RWPE2 (cell line): ENCODE measurements around the gene TSC2.

ENCODE experiments used
- ATAC-seq: fragments of 200-7000 bp; cut with Tn5 transposase; 3 replicates; pipeline ENCODE4 v1.9.1; 2021; ENCODE audit warnings: low read depth
- DNase-seq: peaks from one replicate; pipeline ENCODE4 v3.0.0-alpha.2; 2020; ENCODE audit warnings: low spot score
- H3K27ac ChIP-seq: fragments of 450-650 bp; 2 replicates; pipeline ENCODE4 v1.5.1; 2017; ENCODE audit warnings: mild to moderate bottlenecking; ENCODE audit not compliant: poor library complexity, severe bottlenecking
- H3K27me3 ChIP-seq: fragments of 250-450 bp; sonication (Bioruptor Pico); 2 replicates; pipeline ENCODE4 v1.5.1; 2021; ENCODE audit warnings: mild to moderate bottlenecking, moderate library complexity; ENCODE audit not compliant: insufficient read depth, poor library complexity, severe bottlenecking
- H3K36me3 ChIP-seq: fragments of 250-450 bp; sonication (Bioruptor Pico); 2 replicates; pipeline ENCODE4 v1.5.1; 2020; ENCODE audit warnings: low read depth, mild to moderate bottlenecking, moderate library complexity
- H3K4me1 ChIP-seq: fragments of 250-450 bp; sonication (Bioruptor Pico); 2 replicates; pipeline ENCODE4 v1.5.1; 2021; ENCODE audit warnings: mild to moderate bottlenecking, moderate library complexity; ENCODE audit not compliant: insufficient read depth, poor library complexity, severe bottlenecking
- H3K4me3 ChIP-seq: fragments of 250-450 bp; sonication (Bioruptor Pico); 2 replicates; pipeline ENCODE4 v1.5.1; 2021; ENCODE audit warnings: mild to moderate bottlenecking, moderate library complexity; ENCODE audit not compliant: severe bottlenecking
- H3K9me3 ChIP-seq: fragments of 250-450 bp; sonication (Bioruptor Pico); 2 replicates; pipeline ENCODE4 v1.5.1; 2021; ENCODE audit warnings: mild to moderate bottlenecking, moderate library complexity; ENCODE audit not compliant: severe bottlenecking
- CTCF ChIP-seq: fragments of 450-650 bp; IDR thresholded peaks from one replicate; pipeline ENCODE4 v1.5.1; 2017; ENCODE audit warnings: mild to moderate bottlenecking, moderate library complexity; ENCODE audit not compliant: poor library complexity, severe bottlenecking

Gene TSC2

DNA sequence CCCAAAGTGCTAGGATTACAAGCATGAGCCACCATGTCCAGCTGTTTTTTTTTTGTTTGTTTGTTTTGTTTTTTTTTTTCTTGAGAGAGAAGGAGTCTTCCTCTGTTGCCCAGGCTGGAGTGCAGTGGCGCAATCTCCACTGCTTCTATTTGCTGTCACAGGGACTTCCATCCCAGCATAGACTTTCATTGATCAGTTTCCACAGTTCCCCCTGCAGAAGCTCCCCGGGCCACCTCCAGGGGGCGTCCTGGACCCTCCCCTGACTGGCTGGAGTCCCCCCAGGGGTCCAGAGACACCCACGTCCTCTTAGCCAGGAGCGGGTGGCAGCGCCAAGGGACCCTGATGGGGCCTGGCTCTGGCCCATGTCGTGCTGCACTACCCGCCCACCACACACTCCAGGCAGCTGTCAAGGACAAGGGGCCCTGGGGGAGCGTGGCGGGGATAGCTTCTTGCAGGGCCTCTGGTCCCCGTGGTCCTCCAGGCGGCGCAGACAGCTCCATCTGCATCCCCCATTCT lies 31.3 kb upstream of the TSC2 start:
- H3K36me3 ChIP-seq = no peaks in the 10 kb centered on the region
- DNase-seq (no peak), ATAC-seq (no peak)
- H3K27ac ChIP-seq = no peak overlapping the region
- peak; percentile 13 for TF ChIP-seq CTCF
- peaks cover 18% of the 10 kb centered on the region for H3K27me3 ChIP-seq
- H3K4me3 ChIP-seq = no peak overlapping the region
- H3K9me3 ChIP-seq = no peaks in the 10 kb centered on the region
- H3K4me1 ChIP-seq = peaks cover 10% of the 10 kb centered on the region

- DNase-seq = no peak
- no peaks in the 10 kb centered on the region for H3K9me3 ChIP-seq
- H3K4me1 ChIP-seq = peaks cover 14% of the 10 kb centered on the region
- H3K27me3 ChIP-seq = peaks cover 18% of the 10 kb centered on the region
- ATAC-seq = no peak
- H3K36me3 ChIP-seq = no peaks in the 10 kb centered on the region
- no peak for TF ChIP-seq CTCF
- no peak within 1 kb of the TSS for H3K27ac ChIP-seq
- peak within 1 kb of the TSS; percentile 3 for H3K4me3 ChIP-seq
These were observed 28.3 kb upstream of the TSC2 start, which contains the start of gene NPW for GRCh38 chr16:2019518-2019920. TSS of gene NPW (plus strand) at chr16:2019785.

- no peak overlapping the region for H3K27ac ChIP-seq
- peak overlapping the region; percentile 3 for H3K4me3 ChIP-seq
- H3K36me3 ChIP-seq = no peaks in the 10 kb centered on the region
- no peak for ATAC-seq
- H3K9me3 ChIP-seq = no peaks in the 10 kb centered on the region
- peaks cover 10% of the 10 kb centered on the region for H3K4me1 ChIP-seq
- TF ChIP-seq CTCF = no peak
- peaks cover 18% of the 10 kb centered on the region for H3K27me3 ChIP-seq
- no peak for DNase-seq
These were observed 27.6 kb upstream of the TSC2 start for GRCh38 chr16:2019921-2020831.

- no peak overlapping the region for H3K27ac ChIP-seq
- H3K9me3 ChIP-seq = no peaks in the 10 kb centered on the region
- peaks cover 18% of the 10 kb centered on the region for H3K27me3 ChIP-seq
- no peak for TF ChIP-seq CTCF
- H3K36me3 ChIP-seq = no peaks in the 10 kb centered on the region
- peak overlapping the region; percentile 9 for H3K4me3 ChIP-seq
- no peak for DNase-seq
- peaks cover 4% of the 10 kb centered on the region for H3K4me1 ChIP-seq
- ATAC-seq = peak; percentile 19
These were observed 25.1 kb upstream of the TSC2 start for GRCh38 chr16:2022723-2023091.
